Neural progenitor cell (in vitro differentiated cells): Measurements from ENCODE around the gene KIF26B. TPM values are rescaled to one million over a fixed set of nuclear protein-coding genes. Genes with fewer than 3 reads are reported as not detected.

ENCODE experiments used
- DNase-seq: peaks from one replicate; pipeline ENCODE4 v3.0.0-alpha.2; 2016; ENCODE audit warnings: low spot score
- H2AFZ ChIP-seq: fragments of 200-600 bp; sonication (generic); replicated peaks from 2 replicates; pipeline ENCODE4 v1.6.1; 2016; ENCODE audit warnings: antibody characterized with exemption
- H3F3A ChIP-seq: fragments of 200-600 bp; sonication (generic); 2 replicates; pipeline ENCODE4 v1.6.1; 2016; ENCODE audit warnings: antibody characterized with exemption, low read depth
- H3K27ac ChIP-seq: fragments of 200-600 bp; sonication (generic); 2 replicates; pipeline ENCODE4 v1.5.1; 2016; ENCODE audit warnings: mild to moderate bottlenecking
- H3K27me3 ChIP-seq: fragments of 200-600 bp; sonication (generic); 2 replicates; pipeline ENCODE4 v1.6.1; 2016; ENCODE audit warnings: mild to moderate bottlenecking, moderate library complexity
- H3K36me3 ChIP-seq: fragments of 200-600 bp; sonication (generic); 2 replicates; pipeline ENCODE4 v1.5.1; 2016
- H3K4me1 ChIP-seq: fragments of 200-600 bp; sonication (generic); 2 replicates; pipeline ENCODE4 v1.6.1; 2016; ENCODE audit warnings: mixed run types
- H3K4me2 ChIP-seq: fragments of 200-600 bp; sonication (generic); 2 replicates; pipeline ENCODE4 v1.6.1; 2016
- H3K4me3 ChIP-seq: fragments of 200-600 bp; sonication (generic); 2 replicates; pipeline ENCODE4 v1.5.1; 2016
- H3K79me2 ChIP-seq: fragments of 200-600 bp; sonication (generic); 2 replicates; pipeline ENCODE4 v1.6.1; 2016; ENCODE audit warnings: low read depth
- H3K9ac ChIP-seq: fragments of 200-600 bp; sonication (generic); 2 replicates; pipeline ENCODE4 v1.6.1; 2016
- H3K9me3 ChIP-seq: fragments of 200-600 bp; sonication (generic); 2 replicates; pipeline ENCODE4 v1.5.1; 2016; ENCODE audit warnings: low read depth
- H4K20me1 ChIP-seq: fragments of 200-600 bp; sonication (generic); 2 replicates; pipeline ENCODE4 v1.6.1; 2016; ENCODE audit warnings: low read depth
- H3K27ac Mint-ChIP-seq: 3 replicates; pipeline ENCODE4 v1.8.0; 2021; ENCODE audit warnings: mixed read lengths
- H3K27me3 Mint-ChIP-seq: 2 replicates; pipeline ENCODE4 v1.8.0; 2022; ENCODE audit warnings: low read depth, mild to moderate bottlenecking, inconsistent platforms, moderate library complexity, mixed read lengths; ENCODE audit not compliant: insufficient read depth
- H3K36me3 Mint-ChIP-seq: 3 replicates; pipeline ENCODE4 v1.8.0; 2021; ENCODE audit warnings: mixed read lengths
- H3K4me1 Mint-ChIP-seq: 3 replicates; pipeline ENCODE4 v1.8.0; 2021; ENCODE audit warnings: mixed read lengths
- H3K4me3 Mint-ChIP-seq: 3 replicates; pipeline ENCODE4 v1.8.0; 2021; ENCODE audit warnings: mild to moderate bottlenecking, moderate library complexity, mixed read lengths
- H3K9me3 Mint-ChIP-seq: 3 replicates; pipeline ENCODE4 v1.8.0; 2020; ENCODE audit warnings: mixed read lengths
- CTCF ChIP-seq: fragments of 200-600 bp; sonication (generic); IDR thresholded peaks from 2 replicates; pipeline ENCODE4 v1.5.1; 2017; ENCODE audit warnings: antibody characterized with exemption, mild to moderate bottlenecking
- EZH2 ChIP-seq: fragments of 200-600 bp; sonication (generic); IDR thresholded peaks from 2 replicates; pipeline ENCODE4 v1.6.1; 2017; ENCODE audit warnings: antibody characterized with exemption, mild to moderate bottlenecking, moderate library complexity
- EZH2phosphoT487 ChIP-seq: fragments of 200-600 bp; sonication (generic); IDR thresholded peaks from 2 replicates; pipeline ENCODE4 v1.6.1; 2017; ENCODE audit warnings: antibody characterized with exemption
- total RNA-seq: library from RNA; depleted of rRNA; stranded (reverse); fragments of >200 nt; gene quantifications from 2 replicates; pipeline ENCODE4 v1.2.3, GENCODE V29; 2015; ENCODE audit warnings: low replicate concordance

The KIF26B gene
- total RNA-seq, 1 donor from 2014 or later, result 0.47 TPM

GRCh38 chr1:245229051-245229450, 74.3 kb downstream of the KIF26B start:
- TF ChIP-seq EZH2, result no peak
- TF ChIP-seq CTCF, result no peak
- no peak for TF ChIP-seq EZH2phosphoT487
- no peaks in the 10 kb centered on the region for H4K20me1 ChIP-seq
- H2AFZ ChIP-seq, result no peak overlapping the region
- H3K9me3 ChIP-seq, result no peaks in the 10 kb centered on the region
- Mint-ChIP-seq H3K36me3 (peaks cover 5% of the 10 kb centered on the region), H3K4me3 (no peak overlapping the region), H3K9me3 (peaks cover 4% of the 10 kb centered on the region), H3K27ac (no peak overlapping the region), H3K27me3 (peaks cover 8% of the 10 kb centered on the region), H3K4me1 (peaks cover 29% of the 10 kb centered on the region)
- H3K27me3 ChIP-seq, result peaks cover 5% of the 10 kb centered on the region
- no peak for DNase-seq
- H3K79me2 ChIP-seq, result no peaks in the 10 kb centered on the region
- H3K36me3 ChIP-seq, result no peaks in the 10 kb centered on the region
- H3K4me1 ChIP-seq, result peaks cover 15% of the 10 kb centered on the region
- no peak overlapping the region for H3K9ac ChIP-seq
- no peak overlapping the region for H3K4me3 ChIP-seq
- H3F3A ChIP-seq, result peaks cover 15% of the 10 kb centered on the region
- no peak overlapping the region for H3K27ac ChIP-seq
- H3K4me2 ChIP-seq, result no peak overlapping the region

GRCh38 chr1:245232931-245233330, 78.1 kb downstream of the KIF26B start:
- Histone ChIP-seq H3K27ac (no peak overlapping the region), H3K36me3 (no peaks in the 10 kb centered on the region), H3K9ac (no peak overlapping the region), H3K4me3 (no peak overlapping the region), H2AFZ (no peak overlapping the region), H4K20me1 (no peaks in the 10 kb centered on the region), H3K79me2 (no peaks in the 10 kb centered on the region), H3K9me3 (no peaks in the 10 kb centered on the region), H3K27me3 (peaks cover 5% of the 10 kb centered on the region), H3F3A (peaks cover 38% of the 10 kb centered on the region), H3K4me2 (no peak overlapping the region), H3K4me1 (peaks cover 34% of the 10 kb centered on the region)
- H3K4me3 Mint-ChIP-seq, result no peak overlapping the region
- H3K27me3 Mint-ChIP-seq, result peaks cover 21% of the 10 kb centered on the region
- H3K36me3 Mint-ChIP-seq, result peaks cover 5% of the 10 kb centered on the region
- DNase-seq, result peak; percentile 38
- TF ChIP-seq EZH2phosphoT487, result peak; percentile 50
- no peak for TF ChIP-seq EZH2
- peak overlapping the region; percentile 10 for H3K27ac Mint-ChIP-seq
- H3K4me1 Mint-ChIP-seq, result peaks cover 34% of the 10 kb centered on the region
- peaks cover 4% of the 10 kb centered on the region for H3K9me3 Mint-ChIP-seq

- Histone ChIP-seq H3K4me2 (peak overlapping the region; percentile 52), H3F3A (peaks cover 38% of the 10 kb centered on the region), H4K20me1 (no peaks in the 10 kb centered on the region), H2AFZ (no peak overlapping the region), H3K9ac (no peak overlapping the region), H3K4me3 (peak overlapping the region; percentile 3), H3K36me3 (no peaks in the 10 kb centered on the region), H3K27me3 (peaks cover 5% of the 10 kb centered on the region), H3K27ac (no peak overlapping the region), H3K79me2 (no peaks in the 10 kb centered on the region), H3K4me1 (peaks cover 34% of the 10 kb centered on the region), H3K9me3 (no peaks in the 10 kb centered on the region)
- H3K9me3 Mint-ChIP-seq, result peaks cover 4% of the 10 kb centered on the region
- peaks cover 34% of the 10 kb centered on the region for H3K4me1 Mint-ChIP-seq
- DNase-seq, result peak; percentile 87
- peak overlapping the region; percentile 67 for H3K4me3 Mint-ChIP-seq
- H3K27ac Mint-ChIP-seq, result peak overlapping the region; percentile 91
- peaks cover 1% of the 10 kb centered on the region for H3K36me3 Mint-ChIP-seq
- TF ChIP-seq CTCF (no peak), EZH2 (no peak), EZH2phosphoT487 (no peak)
- peaks cover 21% of the 10 kb centered on the region for H3K27me3 Mint-ChIP-seq
These were observed 79.7 kb downstream of the KIF26B start for GRCh38 chr1:245234217-245235081.

- Mint-ChIP-seq H3K4me3 (peak overlapping the region; percentile 67), H3K27me3 (peaks cover 21% of the 10 kb centered on the region), H3K36me3 (peaks cover 1% of the 10 kb centered on the region), H3K4me1 (peaks cover 34% of the 10 kb centered on the region), H3K27ac (peak overlapping the region; percentile 91), H3K9me3 (peaks cover 4% of the 10 kb centered on the region)
- no peak for DNase-seq
- Histone ChIP-seq H3K79me2 (no peaks in the 10 kb centered on the region), H3K4me3 (peak overlapping the region; percentile 3), H3F3A (peaks cover 38% of the 10 kb centered on the region), H3K9me3 (no peaks in the 10 kb centered on the region), H2AFZ (no peak overlapping the region), H3K36me3 (no peaks in the 10 kb centered on the region), H3K27ac (no peak overlapping the region), H3K27me3 (peaks cover 5% of the 10 kb centered on the region), H4K20me1 (no peaks in the 10 kb centered on the region), H3K4me1 (peaks cover 34% of the 10 kb centered on the region), H3K9ac (no peak overlapping the region), H3K4me2 (peak overlapping the region; percentile 52)
- TF ChIP-seq EZH2, result no peak
- TF ChIP-seq EZH2phosphoT487, result no peak
- no peak for TF ChIP-seq CTCF
These were observed 80.4 kb downstream of the KIF26B start for GRCh38 chr1:245235156-245235555.
